ENCODE results near the gene CNPY2.
"Not testable (repeated sequence)": the region's sequence is repeated elsewhere in the genome, so short reads cannot be mapped to it uniquely, and the experiment has no call there.

The CNPY2 gene

GRCh38 chr12:56358836-56359532, 43.2 kb upstream of the CNPY2 start:
- TF ChIP-seq CTCF (IDR thresholded peaks at IDR 0.05; ENCODE audit: low read depth, low read length): no peak
- Histone ChIP-seq H3K36me3 (peaks cover 17% of the 10 kb centered on the region; the same call in 1 of the 2 replicates), H3K27ac (no peak overlapping the region), H3K9me3 (ENCODE audit: severe bottlenecking) (no peaks in the 10 kb centered on the region), H3K27me3 (ENCODE audit: insufficient read depth, low read depth, severe bottlenecking) (no peaks in the 10 kb centered on the region), H3K4me3 (ENCODE audit: low read depth, low read length) (peak overlapping the region; percentile 66)
- no peak for DNase-seq

DNA sequence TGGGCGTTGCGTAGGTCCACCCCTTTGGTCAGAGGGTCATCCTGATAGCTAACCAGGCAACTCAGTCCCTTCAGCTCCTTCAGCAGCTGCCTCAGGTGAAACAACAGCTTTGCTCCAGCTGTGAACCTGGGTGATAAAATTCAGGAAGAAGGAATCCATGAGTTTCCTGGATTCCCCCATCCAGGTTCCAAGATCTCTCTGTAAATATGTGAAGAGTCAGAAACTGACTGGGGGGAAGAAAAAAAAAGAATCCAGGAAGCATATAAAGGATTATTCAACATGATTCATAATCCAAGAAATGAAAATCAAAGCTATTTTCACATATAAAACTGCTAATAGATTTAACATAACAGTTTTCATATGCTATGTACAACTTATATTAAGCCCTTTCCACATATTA, 35.5 kb upstream of the CNPY2 start:
- no peaks in the 10 kb centered on the region for H3K9me3 ChIP-seq (ENCODE audit: severe bottlenecking)
- TF ChIP-seq CTCF (IDR thresholded peaks at IDR 0.05; ENCODE audit: low read depth, low read length): no peak
- peaks cover 60% of the 10 kb centered on the region for H3K36me3 ChIP-seq
- H3K4me3 ChIP-seq (ENCODE audit: low read depth, low read length): no peak overlapping the region
- no peak for DNase-seq
- H3K27me3 ChIP-seq (ENCODE audit: insufficient read depth, low read depth, severe bottlenecking): no peaks in the 10 kb centered on the region
- no peak overlapping the region for H3K27ac ChIP-seq

GRCh38 chr12:56350662-56351061, 34.9 kb upstream of the CNPY2 start:
- no peak for DNase-seq
- no peaks in the 10 kb centered on the region for H3K27me3 ChIP-seq (ENCODE audit: insufficient read depth, low read depth, severe bottlenecking)
- no peaks in the 10 kb centered on the region for H3K9me3 ChIP-seq (ENCODE audit: severe bottlenecking)
- H3K36me3 ChIP-seq: peaks cover 56% of the 10 kb centered on the region
- no peak for TF ChIP-seq CTCF (IDR thresholded peaks at IDR 0.05; ENCODE audit: low read depth, low read length)
- no peak overlapping the region for H3K27ac ChIP-seq
- H3K4me3 ChIP-seq (ENCODE audit: low read depth, low read length): no peak overlapping the region

GRCh38 chr12:56348776-56349175, 33.0 kb upstream of the CNPY2 start:
- Histone ChIP-seq H3K9me3 (ENCODE audit: severe bottlenecking) (no peaks in the 10 kb centered on the region), H3K27ac (no peak overlapping the region), H3K27me3 (ENCODE audit: insufficient read depth, low read depth, severe bottlenecking) (no peaks in the 10 kb centered on the region), H3K4me3 (ENCODE audit: low read depth, low read length) (no peak overlapping the region), H3K36me3 (peaks cover 48% of the 10 kb centered on the region)
- no peak for DNase-seq
- no peak for TF ChIP-seq CTCF (IDR thresholded peaks at IDR 0.05; ENCODE audit: low read depth, low read length)

GRCh38 chr12:56347255-56347654, 31.5 kb upstream of the CNPY2 start:
- not testable (repeated sequence) for H3K4me3 ChIP-seq (ENCODE audit: low read depth, low read length); H3K9me3 ChIP-seq (ENCODE audit: severe bottlenecking); H3K27me3 ChIP-seq (ENCODE audit: insufficient read depth, low read depth, severe bottlenecking); H3K27ac ChIP-seq; DNase-seq
- peaks cover 50% of the 10 kb centered on the region for H3K36me3 ChIP-seq

DNA sequence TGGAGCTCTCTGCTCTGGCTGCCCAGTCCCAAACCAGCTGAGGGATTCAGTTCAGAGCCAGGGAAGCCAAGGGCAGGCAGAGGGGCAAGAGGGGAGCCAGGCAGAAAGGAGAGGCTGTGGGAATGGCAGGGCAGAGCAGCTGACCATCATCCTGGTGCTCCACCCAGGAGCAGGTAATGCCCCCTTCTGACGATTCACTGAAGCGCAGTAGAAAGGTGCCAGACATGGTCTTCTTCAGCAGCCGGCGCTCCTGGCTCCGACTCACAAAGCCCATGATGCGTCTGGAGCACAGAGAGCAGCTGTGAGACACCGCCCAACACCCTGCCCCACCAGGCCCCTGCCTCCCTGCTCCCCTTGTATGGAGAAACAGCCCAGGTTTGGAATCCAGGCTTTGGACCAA, 30.9 kb upstream of the CNPY2 start:
- no peaks in the 10 kb centered on the region for H3K27me3 ChIP-seq (ENCODE audit: insufficient read depth, low read depth, severe bottlenecking)
- H3K27ac ChIP-seq: no peak overlapping the region
- DNase-seq: peak; percentile 56
- no peak overlapping the region for H3K4me3 ChIP-seq (ENCODE audit: low read depth, low read length)
- peaks cover 50% of the 10 kb centered on the region for H3K36me3 ChIP-seq
- TF ChIP-seq CTCF (IDR thresholded peaks at IDR 0.05; ENCODE audit: low read depth, low read length): peak; percentile 63
- H3K9me3 ChIP-seq (ENCODE audit: severe bottlenecking): no peaks in the 10 kb centered on the region

DNA sequence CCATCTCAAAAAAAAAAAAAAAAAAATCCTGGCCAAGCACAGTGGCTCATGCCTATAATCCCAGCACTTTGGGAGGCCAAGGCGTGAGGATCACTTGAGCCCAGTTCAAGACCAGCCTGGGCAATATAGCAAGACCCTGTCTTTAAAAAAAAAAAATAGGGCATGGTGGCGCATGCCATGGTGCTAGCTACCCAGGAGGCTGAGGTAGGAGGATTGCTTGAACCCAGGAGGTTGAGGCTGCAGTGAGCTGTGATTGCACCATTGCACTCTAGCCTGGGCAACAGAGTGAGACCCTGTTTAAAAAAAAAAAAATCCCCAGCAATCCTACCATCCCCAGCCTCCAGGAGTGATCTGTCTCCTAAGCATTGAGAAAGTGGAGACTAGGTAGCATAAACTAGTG, 26.5 kb upstream of the CNPY2 start:
- H3K9me3 ChIP-seq (ENCODE audit: severe bottlenecking); H3K27me3 ChIP-seq (ENCODE audit: insufficient read depth, low read depth, severe bottlenecking); H3K4me3 ChIP-seq (ENCODE audit: low read depth, low read length); DNase-seq; H3K27ac ChIP-seq: not testable (repeated sequence)
- H3K36me3 ChIP-seq: peaks cover 16% of the 10 kb centered on the region

Data from WERI-Rb-1 (cell line).